OCI-LY1 (cell line): ENCODE measurements around the gene POLDIP2.

Source experiments
- CTCF ChIP-seq: fragments of 200-600 bp; sonication (generic), shearing (Covaris generic); IDR thresholded peaks from 2 replicates; pipeline ENCODE4 v1.5.1; 2017; ENCODE audit warnings: mild to moderate bottlenecking, antibody characterized with exemption, low read length, moderate library complexity, mixed read lengths
- EZH2 ChIP-seq: fragments of 200-600 bp; sonication (generic), shearing (Covaris generic); IDR thresholded peaks from 2 replicates; pipeline ENCODE4 v1.8.0; 2017; ENCODE audit warnings: borderline replicate concordance, mixed run types, mild to moderate bottlenecking, antibody characterized with exemption, low read length, moderate library complexity, mixed read lengths

DNA sequence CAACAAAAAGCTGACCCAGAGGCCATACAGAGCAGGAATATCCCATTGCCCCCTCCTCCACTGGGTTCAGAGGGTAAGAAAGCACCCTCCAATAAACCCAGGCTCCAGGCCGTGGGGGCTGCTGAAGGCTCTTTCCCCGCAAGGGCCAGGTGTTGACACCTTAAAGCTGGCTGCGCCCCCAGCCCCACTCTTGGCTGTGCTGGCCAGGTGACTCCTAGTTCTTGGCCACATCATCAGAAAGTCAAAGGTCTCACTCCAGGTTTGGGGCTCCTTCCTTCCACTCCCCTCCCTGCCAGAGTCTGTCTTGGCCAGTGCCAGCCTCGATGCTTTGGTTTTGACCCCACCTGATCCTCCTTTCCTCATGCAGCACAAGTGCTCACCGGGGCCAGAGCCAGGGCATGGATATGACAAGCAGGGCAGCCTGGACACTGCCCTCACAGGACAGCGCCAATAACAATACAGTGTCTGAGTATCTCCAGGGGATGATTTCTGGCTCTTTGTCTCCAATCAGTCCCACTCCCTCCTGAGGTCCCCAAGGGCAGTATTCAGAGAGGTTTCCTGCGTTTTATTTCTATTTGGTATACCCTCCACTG is 40.5 kb upstream of the POLDIP2 start:
- TF ChIP-seq CTCF, result no peak
- no peak for TF ChIP-seq EZH2
